H9 (cell line): Measurements from ENCODE around the gene MATN1. TPM values are rescaled to one million over a fixed set of nuclear protein-coding genes. Genes with fewer than 3 reads are reported as not detected.

Source experiments
- DNase-seq: peaks from one replicate; pipeline ENCODE4 v3.0.0-alpha.2; 2017
- H2AFZ ChIP-seq: one replicate; pipeline ENCODE4 v1.6.1; 2013; ENCODE audit warnings: mild to moderate bottlenecking, low read length, control low read depth, moderate library complexity
- H2AK5ac ChIP-seq: 2 replicates; pipeline ENCODE4 v1.6.1; 2013; ENCODE audit warnings: low read length, control low read depth, mixed read lengths; ENCODE audit not compliant: insufficient read length
- H2BK120ac ChIP-seq: one replicate; pipeline ENCODE4 v1.6.1; 2013; ENCODE audit warnings: low read depth, mild to moderate bottlenecking, low read length, control low read depth, inconsistent platforms; ENCODE audit not compliant: poor library complexity, severe bottlenecking
- H2BK12ac ChIP-seq: 2 replicates; pipeline ENCODE4 v1.6.1; 2013; ENCODE audit warnings: low read length, control low read depth, mixed read lengths, low read depth; ENCODE audit not compliant: insufficient read length
- H2BK15ac ChIP-seq: 2 replicates; pipeline ENCODE4 v1.6.1; 2013; ENCODE audit warnings: low read depth, low read length, control low read depth
- H2BK20ac ChIP-seq: one replicate; pipeline ENCODE4 v1.6.1; 2013; ENCODE audit warnings: low read depth, mild to moderate bottlenecking, low read length, control low read depth, inconsistent platforms; ENCODE audit not compliant: poor library complexity, severe bottlenecking
- H2BK5ac ChIP-seq: 2 replicates; pipeline ENCODE4 v1.6.1; 2013; ENCODE audit warnings: low read length, control low read depth, mixed read lengths; ENCODE audit not compliant: insufficient read length
- H3K14ac ChIP-seq: 2 replicates; pipeline ENCODE4 v1.6.1; 2013; ENCODE audit warnings: low read length, control low read depth; ENCODE audit not compliant: insufficient read depth
- H3K18ac ChIP-seq: 2 replicates; pipeline ENCODE4 v1.6.1; 2013; ENCODE audit warnings: low read depth, mild to moderate bottlenecking, mixed read lengths, low read length, control low read depth; ENCODE audit not compliant: insufficient read length
- H3K23ac ChIP-seq: 2 replicates; pipeline ENCODE4 v1.6.1; 2013; ENCODE audit warnings: low read length, control low read depth, mixed read lengths, low read depth; ENCODE audit not compliant: insufficient read length
- H3K23me2 ChIP-seq: 2 replicates; pipeline ENCODE4 v1.6.1; 2013; ENCODE audit warnings: low read depth, mild to moderate bottlenecking, mixed read lengths, low read length, control low read depth; ENCODE audit not compliant: insufficient read length, poor library complexity, severe bottlenecking
- H3K27ac ChIP-seq: 2 replicates; pipeline ENCODE4 v1.5.1; 2013; ENCODE audit warnings: low read length, control low read depth, mixed read lengths, low read depth; ENCODE audit not compliant: insufficient read length
- H3K27me3 ChIP-seq: 2 replicates; pipeline ENCODE4 v1.6.1; 2013; ENCODE audit warnings: low read length, control low read depth, inconsistent platforms; ENCODE audit not compliant: insufficient read depth
- H3K4ac ChIP-seq: 2 replicates; pipeline ENCODE4 v1.6.1; 2013; ENCODE audit warnings: low read depth, mild to moderate bottlenecking, control low read depth, inconsistent platforms, low read length, moderate library complexity
- H3K4me1 ChIP-seq: 2 replicates; pipeline ENCODE4 v1.6.1; 2013; ENCODE audit warnings: low read length, control low read depth, inconsistent platforms; ENCODE audit not compliant: insufficient read depth
- H3K4me2 ChIP-seq: 2 replicates; pipeline ENCODE4 v1.6.1; 2013; ENCODE audit warnings: low read length, control low read depth, mixed read lengths; ENCODE audit not compliant: insufficient read length, insufficient read depth
- H3K56ac ChIP-seq: 2 replicates; pipeline ENCODE4 v1.6.1; 2013; ENCODE audit warnings: low read depth, mild to moderate bottlenecking, mixed read lengths, low read length, control low read depth; ENCODE audit not compliant: insufficient read length
- H3K79me1 ChIP-seq: 2 replicates; pipeline ENCODE4 v1.6.1; 2013; ENCODE audit warnings: low read depth, mild to moderate bottlenecking, moderate library complexity, low read length, control low read depth, inconsistent platforms; ENCODE audit not compliant: insufficient read depth, poor library complexity, severe bottlenecking
- H3K79me2 ChIP-seq: 2 replicates; pipeline ENCODE4 v1.6.1; 2013; ENCODE audit warnings: low read length, control low read depth, inconsistent platforms; ENCODE audit not compliant: insufficient read depth
- H3K9ac ChIP-seq: 2 replicates; pipeline ENCODE4 v1.6.1; 2013; ENCODE audit warnings: low read length, control low read depth, mixed read lengths; ENCODE audit not compliant: insufficient read length; ENCODE audit errors: extremely low read depth
- H3K9me3 ChIP-seq: one replicate; pipeline ENCODE4 v1.6.1; 2013; ENCODE audit warnings: low read depth, low read length, inconsistent platforms; ENCODE audit not compliant: control insufficient read depth
- H3T11ph ChIP-seq: one replicate; pipeline ENCODE4 v1.6.1; 2013; ENCODE audit warnings: mild to moderate bottlenecking, low read length, control low read depth, inconsistent platforms
- H4K20me1 ChIP-seq: one replicate; pipeline ENCODE4 v1.6.1; 2013; ENCODE audit not compliant: control insufficient read depth, insufficient read length, insufficient read depth
- H4K5ac ChIP-seq: 2 replicates; pipeline ENCODE4 v1.6.1; 2013; ENCODE audit warnings: low read depth, mild to moderate bottlenecking, mixed read lengths, low read length, control low read depth; ENCODE audit not compliant: insufficient read length
- H4K8ac ChIP-seq: replicated peaks from 2 replicates; pipeline ENCODE4 v1.6.1; 2013; ENCODE audit warnings: low read length, control low read depth, mixed read lengths, low read depth; ENCODE audit not compliant: insufficient read length
- H4K91ac ChIP-seq: 2 replicates; pipeline ENCODE4 v1.6.1; 2013; ENCODE audit warnings: low read depth, mild to moderate bottlenecking, moderate library complexity, mixed read lengths, low read length, control low read depth; ENCODE audit not compliant: insufficient read length
- H3K27ac Mint-ChIP-seq, 3 experiments: 2 replicates in 2 of 3; 3 replicates in 1 of 3; pipeline ENCODE4 v1.8.0; 2020 to 2021; ENCODE audit warnings: mixed read lengths in 3 of 3, mild to moderate bottlenecking in 1 of 3, moderate library complexity in 1 of 3
- H3K27me3 Mint-ChIP-seq: 2 replicates; pipeline ENCODE4 v1.8.0; 2021; ENCODE audit warnings: low read depth, mild to moderate bottlenecking, moderate library complexity, mixed read lengths
- H3K36me3 Mint-ChIP-seq, 3 experiments: 2 replicates in 2 of 3; 3 replicates in 1 of 3; pipeline ENCODE4 v1.8.0; 2020 to 2021; ENCODE audit warnings: low read depth in 3 of 3, mixed read lengths in 3 of 3; ENCODE audit not compliant: insufficient read depth in 1 of 3
- H3K4me1 Mint-ChIP-seq, 2 experiments: 2 replicates each; pipeline ENCODE4 v1.8.0; 2020; ENCODE audit warnings: mixed read lengths in 2 of 2
- H3K4me3 Mint-ChIP-seq, 2 experiments: 2 replicates in 1 of 2; 3 replicates in 1 of 2; pipeline ENCODE4 v1.8.0; 2020 to 2021; ENCODE audit warnings: mild to moderate bottlenecking in 2 of 2, mixed read lengths in 2 of 2, moderate library complexity in 1 of 2
- H3K9me3 Mint-ChIP-seq, 2 experiments: 2 replicates in 1 of 2; 3 replicates in 1 of 2; pipeline ENCODE4 v1.8.0; 2020; ENCODE audit warnings: mild to moderate bottlenecking in 2 of 2, mixed read lengths in 2 of 2, moderate library complexity in 1 of 2
- CTCF ChIP-seq: fragments of 200-600 bp; sonication (generic); conservative IDR thresholded peaks from 3 replicates; pipeline ENCODE4 v1.8.0; 2021; ENCODE audit warnings: antibody characterized with exemption, mild to moderate bottlenecking
- WGBS: extraction: QIAGEN DNeasy Blood & Tissue Kit; methylation state at CpG from one replicate; pipeline ENCODE4 v1.1.7; 2013; ENCODE audit warnings: missing lambda C conversion rate, low lambda C conversion rate, mixed read lengths; ENCODE audit not compliant: insufficient read length; ENCODE audit errors: extremely low coverage; 5-methylcytosine and 5-hydroxymethylcytosine counted together
- total RNA-seq: library from RNA; stranded (reverse); gene quantifications from 2 replicates; pipeline ENCODE4 v1.2.1, GENCODE V29; 2021

Gene MATN1
- total RNA-seq, 1 experiment from 2014 or later, result not detected

GRCh38 chr1:30768830-30769718, 45.7 kb upstream of the MATN1 start:
- H3K36me3 Mint-ChIP-seq, result no peaks in the 10 kb centered on the region
- H3K27ac Mint-ChIP-seq, result peak overlapping the region in 1 of 3 experiments; percentile 8; a peak in 2 of 7 replicates
- Histone ChIP-seq H3K23ac (no peak overlapping the region), H3K79me1 (no peaks in the 10 kb centered on the region), H2BK12ac (no peak overlapping the region), H2AFZ (no peak overlapping the region), H3K9me3 (no peaks in the 10 kb centered on the region), H3K27me3 (no peaks in the 10 kb centered on the region; the same call in 1 of the 2 replicates), H2BK20ac (no peak overlapping the region), H3K27ac (no peak overlapping the region), H3K18ac (no peak overlapping the region), H2BK120ac (no peak overlapping the region), H3K56ac (no peak overlapping the region), H3K9ac (no peak overlapping the region), H2AK5ac (no peak overlapping the region), H3K14ac (no peak overlapping the region), H3K4me1 (no peaks in the 10 kb centered on the region), H3K79me2 (no peaks in the 10 kb centered on the region), H2BK5ac (no peak overlapping the region), H3K4ac (no peak overlapping the region), H4K8ac (no peak overlapping the region), H4K91ac (no peak overlapping the region), H4K5ac (no peak overlapping the region), H2BK15ac (no peak overlapping the region), H3K23me2 (no peaks in the 10 kb centered on the region), H3T11ph (no peak overlapping the region), H3K4me2 (no peak overlapping the region), H4K20me1 (no peaks in the 10 kb centered on the region)
- no CpG with 5 or more reads among the region's 20 CpGs for WGBS
- H3K4me1 Mint-ChIP-seq, result peaks cover 3 to 10% of the 10 kb centered on the region in 2 experiments; a peak in 3 of 4 replicates
- peaks cover 1% of the 10 kb centered on the region for H3K27me3 Mint-ChIP-seq
- no peak overlapping the region for H3K4me3 Mint-ChIP-seq
- no peak for TF ChIP-seq CTCF
- DNase-seq, result no peak
- H3K9me3 Mint-ChIP-seq, result no peaks in the 10 kb centered on the region; a peak in 1 of 5 replicates
